ENCODE data around the gene GAGE10.

The GAGE10 gene, protein sequence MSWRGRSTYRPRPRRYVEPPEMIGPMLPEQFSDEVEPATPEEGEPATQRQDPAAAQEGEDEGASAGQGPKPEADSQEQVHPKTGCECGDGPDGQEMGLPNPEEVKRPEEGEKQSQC

GRCh38 chrX:49303346-49303745 is at the start of gene GAGE10:
Gene GAGE10 (plus strand): TSS chrX:49303646. CDS start chrX:49304860, 1,214 bp downstream.
- DNase-seq (ENCODE audit: low read depth in 1 of 2, low spot score in 1 of 2), result no peak

DNA sequence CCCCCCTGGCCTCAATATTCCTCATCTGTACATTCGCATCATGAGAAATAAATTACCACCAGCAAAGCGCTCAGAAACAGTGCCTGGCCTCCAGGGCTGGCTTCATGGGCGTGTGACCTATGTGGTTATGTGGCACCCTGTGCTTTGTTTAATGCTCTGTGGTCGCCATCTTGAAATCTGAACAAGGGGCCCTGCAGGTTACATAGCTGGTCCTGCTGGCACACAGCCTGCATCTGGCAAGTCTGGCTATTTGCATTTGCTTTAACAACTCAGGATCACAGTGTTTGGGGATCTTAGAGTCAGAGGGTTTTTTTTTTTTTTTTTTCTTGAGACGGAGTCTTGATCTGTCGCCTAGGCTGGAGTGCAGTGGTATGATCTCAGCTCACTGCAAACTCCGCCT is 48.8 kb upstream of the GAGE10 start:
- DNase-seq (ENCODE audit: low read depth in 1 of 2, low spot score in 1 of 2), result no peak

DNA sequence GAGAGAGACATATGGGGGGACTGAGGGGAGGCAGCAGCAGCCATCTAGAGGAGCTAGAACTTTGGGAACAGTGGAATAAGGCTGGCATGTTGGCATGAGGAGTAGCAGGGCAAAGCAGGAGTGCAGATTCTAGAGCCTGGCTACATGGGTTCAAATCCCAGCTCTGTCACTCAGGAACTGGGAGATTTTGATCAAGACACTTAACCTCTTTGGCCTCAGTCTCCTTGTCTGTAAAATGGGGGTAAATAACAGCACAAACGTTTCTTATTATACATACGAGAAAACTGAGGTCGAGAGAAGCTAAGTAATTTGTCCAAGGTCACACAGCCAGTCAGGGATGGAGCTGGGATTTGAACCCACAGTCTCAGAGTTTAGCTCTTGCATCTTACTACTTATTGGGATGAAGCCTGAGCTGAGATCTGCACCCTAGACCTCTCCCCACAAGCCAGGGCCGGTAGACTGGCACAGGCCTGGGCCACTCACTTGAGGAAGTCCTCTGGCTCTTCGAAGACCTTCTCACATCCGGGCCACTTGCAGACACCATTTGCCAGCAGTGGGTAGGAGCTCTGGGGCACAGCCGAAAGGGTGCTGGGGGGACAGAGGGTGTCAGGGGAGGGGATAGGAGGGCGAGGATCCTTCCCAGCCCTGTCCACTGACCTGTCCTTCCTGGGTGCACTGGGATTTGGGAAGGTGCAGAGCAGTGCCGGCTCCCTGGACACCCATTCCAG is 47.0 kb upstream of the GAGE10 start:
- DNase-seq (ENCODE audit: low read depth in 1 of 2, low spot score in 1 of 2), result no peak

DNA sequence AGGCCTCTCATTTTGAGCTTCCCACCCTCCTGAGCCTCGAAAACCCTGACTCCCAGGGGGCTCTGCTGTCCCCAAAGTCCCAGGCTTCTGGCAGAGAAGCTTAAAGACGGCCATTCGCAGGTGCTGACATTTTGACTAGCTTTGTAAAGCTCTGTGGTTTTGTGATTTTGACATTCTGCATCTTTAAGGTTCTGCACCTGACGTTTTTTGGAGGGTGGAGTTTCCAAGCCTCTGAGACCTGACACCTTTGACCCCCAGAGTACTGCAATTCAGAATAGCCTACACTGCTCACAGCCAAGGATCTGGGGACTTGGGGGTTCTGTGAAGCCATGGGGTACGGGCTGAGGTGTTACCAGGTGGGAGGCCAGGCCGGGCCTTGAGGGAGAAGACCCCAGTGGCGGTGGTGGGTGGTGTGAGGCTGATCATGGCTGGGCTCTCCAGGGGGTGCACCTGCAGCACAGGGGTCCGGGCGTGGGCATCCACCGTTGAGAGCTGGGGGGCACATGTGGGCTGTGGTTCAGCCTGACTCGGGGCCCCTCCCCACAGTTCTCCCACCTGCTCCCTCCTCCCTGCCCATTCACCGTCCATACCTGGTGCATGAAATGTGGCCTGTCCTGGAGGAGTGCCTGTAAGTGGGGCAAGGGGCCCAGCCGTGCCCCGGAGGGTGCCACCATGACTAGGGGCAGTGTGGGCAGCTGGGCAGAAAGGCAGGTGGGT is 46.2 kb upstream of the GAGE10 start:
- DNase-seq (ENCODE audit: low read depth in 1 of 2, low spot score in 1 of 2), result no peak

DNA sequence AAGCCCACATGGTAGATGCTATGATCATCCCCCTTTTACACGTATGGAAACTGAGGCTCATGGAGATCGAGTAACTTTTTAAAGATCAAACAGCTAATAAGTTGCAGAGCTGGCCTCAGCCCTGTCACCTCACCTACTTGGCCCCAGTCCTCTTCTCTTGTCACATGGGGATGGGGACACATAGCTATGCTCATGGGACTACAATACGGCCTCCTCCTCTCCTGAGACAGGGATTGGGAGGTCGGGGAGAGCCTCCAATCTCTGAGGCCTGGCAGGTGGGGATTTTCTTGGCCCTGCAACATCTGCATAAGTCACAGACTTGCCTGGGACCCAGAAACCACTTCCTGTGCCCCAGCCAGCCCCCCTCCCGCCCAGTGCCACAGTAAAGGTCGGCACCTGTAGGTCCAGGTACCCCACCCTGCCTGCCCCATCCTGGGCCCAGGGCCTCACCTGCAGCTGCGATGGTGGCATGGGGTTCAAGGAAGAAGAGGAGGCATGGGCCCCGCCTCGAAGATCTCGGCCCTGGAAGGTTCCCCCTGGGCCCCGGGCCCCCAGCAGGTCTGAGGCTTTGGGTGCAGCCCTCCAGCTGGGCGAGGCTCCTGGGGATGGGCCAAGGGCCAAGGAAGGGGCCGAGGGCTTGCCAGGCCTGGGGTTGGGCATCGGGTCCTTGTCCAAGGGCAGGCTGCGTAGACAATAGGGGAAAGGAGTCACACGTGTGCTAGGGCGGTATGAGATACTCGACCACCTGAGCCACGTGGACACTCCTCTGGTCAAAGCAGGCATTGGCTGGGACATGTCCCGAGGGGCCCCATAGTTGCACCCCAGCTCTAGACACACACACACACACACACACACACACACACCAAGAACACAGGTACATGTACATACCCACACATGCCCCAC is 45.3 kb upstream of the GAGE10 start:
- DNase-seq (ENCODE audit: low read depth in 1 of 2, low spot score in 1 of 2), result no peak

DNA sequence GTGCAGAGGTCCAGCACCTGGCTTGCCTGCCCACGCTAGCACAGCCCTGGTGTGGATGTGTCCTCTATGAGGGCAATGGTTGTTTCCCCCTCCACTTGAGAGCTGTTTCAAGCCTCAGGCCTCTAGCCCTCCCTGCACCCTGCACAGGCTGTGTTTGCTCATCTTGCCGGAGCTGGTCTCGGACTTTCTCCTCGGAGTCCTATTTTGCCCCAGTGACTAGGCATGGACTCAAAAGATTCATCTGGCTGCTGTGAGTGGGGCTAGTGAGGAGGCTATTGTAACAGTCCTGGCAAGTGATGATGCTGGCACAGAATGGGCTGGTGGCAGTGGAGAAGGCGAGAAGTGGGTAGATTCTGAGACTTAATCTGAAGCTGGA is 44.7 kb upstream of the GAGE10 start:
- DNase-seq (ENCODE audit: low read depth in 1 of 2, low spot score in 1 of 2), result no peak

- DNase-seq (ENCODE audit: low read depth in 1 of 2, low spot score in 1 of 2), result no peak
Observed at GRCh38 chrX:49260221-49260985, 43.0 kb upstream of the GAGE10 start.

GRCh38 chrX:49262603-49263002 is 40.8 kb upstream of the GAGE10 start:
- no peak for DNase-seq (ENCODE audit: low read depth in 1 of 2, low spot score in 1 of 2)

DNA sequence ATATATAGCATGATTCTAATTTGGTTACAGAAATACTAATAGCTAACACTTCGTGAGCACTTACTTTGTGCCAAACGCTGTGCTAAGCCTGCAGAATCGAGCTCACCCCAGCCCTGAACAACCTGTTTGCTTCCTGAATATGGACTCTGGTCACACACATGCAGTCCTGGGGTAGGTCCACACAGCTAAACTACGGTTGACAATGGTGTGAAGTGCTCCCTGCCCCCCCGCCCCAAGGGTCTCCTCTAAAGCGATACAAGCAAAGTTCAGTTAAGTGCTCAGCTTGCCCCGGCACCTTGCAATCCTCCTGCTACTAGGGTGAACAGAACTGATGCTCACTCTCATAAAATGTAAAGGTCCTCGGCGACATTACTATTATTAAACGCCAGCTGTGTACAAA is 39.8 kb upstream of the GAGE10 start:
- DNase-seq (ENCODE audit: low read depth in 1 of 2, low spot score in 1 of 2), result no peak

DNA sequence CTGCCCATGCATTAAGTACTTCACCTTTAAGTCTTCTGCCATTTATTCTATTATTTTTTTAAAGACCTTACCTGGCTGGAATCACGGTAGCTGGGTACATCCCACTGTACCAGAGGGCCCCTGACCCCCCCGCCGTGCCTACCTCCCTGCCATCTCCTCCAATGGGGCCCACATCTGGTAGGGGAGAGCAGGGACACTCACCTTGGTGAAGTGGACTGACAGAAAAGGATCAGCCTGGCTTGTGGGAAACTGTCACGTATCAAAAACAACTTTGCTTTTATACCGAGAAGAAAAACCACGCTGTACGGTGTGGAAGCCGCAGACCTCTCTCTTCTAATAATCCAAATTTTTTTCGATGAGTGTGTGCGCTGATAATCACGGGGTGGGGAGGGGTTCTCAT is 39.0 kb upstream of the GAGE10 start, which contains the start of gene FOXP3:
Gene FOXP3, minus strand, starts transcription at position 251 of the 400 bp plus-strand sequence. CDS start 6,205 bp downstream, outside the sequence.
- DNase-seq (ENCODE audit: low read depth in 1 of 2, low spot score in 1 of 2), result no peak

DNA sequence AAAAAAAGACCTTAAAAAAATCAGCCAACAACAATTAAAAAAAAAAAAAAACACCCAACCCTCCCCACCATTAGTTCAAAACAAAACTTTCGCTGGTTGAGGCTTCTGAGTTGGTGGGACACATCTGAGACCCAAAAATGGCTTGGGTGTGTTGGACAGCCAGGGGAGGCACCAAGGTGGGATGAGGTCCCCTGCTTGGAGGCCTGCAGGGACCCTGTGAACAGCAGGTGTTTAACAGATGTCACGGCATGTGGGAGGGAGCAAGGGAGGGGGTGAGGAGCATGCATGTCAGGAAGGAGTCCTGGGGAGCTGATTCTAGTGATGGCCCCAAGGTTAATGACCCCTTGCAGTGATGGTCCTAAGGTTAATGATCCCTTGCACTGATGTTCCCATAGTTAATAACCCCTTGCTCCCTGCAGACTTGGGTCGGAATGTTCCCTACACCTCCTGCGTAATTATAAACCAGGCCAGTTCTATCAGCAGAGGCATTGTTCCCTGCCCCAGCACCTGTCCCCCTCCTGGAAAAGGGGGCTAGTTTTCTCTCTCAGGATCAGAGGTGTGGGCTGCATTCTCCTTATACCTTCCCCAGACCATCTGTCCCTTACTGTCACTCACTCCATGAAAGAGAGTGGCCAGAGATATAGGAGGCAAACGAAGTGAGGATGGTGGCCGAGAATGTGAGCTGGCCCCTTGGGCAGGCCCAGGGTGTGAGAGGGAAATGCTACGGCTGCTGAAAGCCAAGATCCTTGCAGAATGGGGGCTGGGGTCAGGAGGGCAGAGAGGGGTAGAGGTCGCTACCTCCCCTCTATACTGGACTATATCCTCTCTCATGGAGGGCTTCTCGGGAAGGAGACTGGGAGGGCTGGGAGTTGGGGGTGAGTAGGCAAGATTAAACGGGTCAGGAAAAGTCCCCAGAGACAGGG is 36.7 kb upstream of the GAGE10 start:
- no peak for DNase-seq (ENCODE audit: low read depth in 1 of 2, low spot score in 1 of 2)

DNA sequence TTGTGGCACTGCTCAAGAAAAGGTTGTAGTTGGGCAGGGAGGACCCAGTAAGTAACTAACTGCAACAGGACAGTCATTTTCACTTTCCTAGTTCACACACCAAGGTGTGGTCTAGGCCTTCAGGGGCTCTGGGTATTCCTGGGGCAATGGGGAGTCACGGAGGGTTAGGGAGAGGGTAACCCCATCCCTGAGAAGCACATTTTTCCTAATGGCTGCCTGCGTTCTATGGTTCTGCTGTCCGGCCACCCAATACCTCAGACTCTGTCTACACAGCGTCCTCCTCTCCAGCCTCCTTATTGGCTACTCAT is 34.8 kb upstream of the GAGE10 start:
- no peak for DNase-seq (ENCODE audit: low read depth in 1 of 2, low spot score in 1 of 2)

DNA sequence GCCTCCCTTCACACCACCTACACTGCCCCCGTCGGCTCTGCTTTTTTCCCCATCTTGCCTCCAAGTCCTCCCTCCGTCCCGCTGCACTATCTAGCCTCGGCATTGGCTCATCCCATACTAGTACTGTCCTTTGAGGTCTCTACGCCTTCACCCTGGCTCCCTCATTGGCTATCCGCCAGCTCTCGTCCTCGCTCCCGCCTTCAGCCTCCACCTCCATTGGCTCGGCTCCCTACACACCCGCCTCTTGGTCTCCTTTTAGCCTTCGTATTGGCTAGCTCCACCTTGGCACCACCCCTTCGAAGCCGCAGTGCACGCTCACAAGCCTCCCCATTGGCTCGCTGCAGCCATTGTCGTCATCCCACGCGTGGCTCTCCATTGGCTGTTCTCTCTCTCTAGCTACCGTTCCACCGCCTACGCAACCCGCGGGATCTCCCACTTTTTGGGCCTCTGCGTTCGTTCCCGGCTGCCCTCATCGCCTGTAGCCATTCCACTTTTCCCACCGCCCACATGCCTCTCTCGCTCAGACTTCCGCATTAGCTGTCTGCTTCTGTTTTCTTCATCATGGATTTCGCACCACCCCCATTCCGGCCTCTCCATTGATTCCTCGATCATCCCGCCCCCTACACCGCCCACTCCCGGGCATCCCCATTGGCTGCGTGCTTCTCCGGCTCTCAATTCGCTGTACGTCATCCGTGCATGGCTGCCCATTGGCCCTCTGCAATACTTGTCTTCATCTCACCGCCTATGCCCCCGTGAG is 34.3 kb upstream of the GAGE10 start:
- peak; percentile 84 to 86 for DNase-seq (ENCODE audit: low read depth in 1 of 2, low spot score in 1 of 2)

GRCh38 chrX:49269767-49270248 is 33.6 kb upstream of the GAGE10 start, which contains the start of gene PPP1R3F:
Gene PPP1R3F (plus strand): TSS chrX:49269793. CDS start chrX:49269870, 77 bp downstream.
- no peak for DNase-seq (ENCODE audit: low read depth in 1 of 2, low spot score in 1 of 2)

GRCh38 chrX:49270249-49270921 is 33.1 kb upstream of the GAGE10 start:
- DNase-seq (ENCODE audit: low read depth in 1 of 2, low spot score in 1 of 2), result no peak

- DNase-seq (ENCODE audit: low read depth in 1 of 2, low spot score in 1 of 2), result no peak
Observed at GRCh38 chrX:49271341-49271740, 32.1 kb upstream of the GAGE10 start.

- DNase-seq (ENCODE audit: low read depth in 1 of 2, low spot score in 1 of 2), result no peak
Observed at GRCh38 chrX:49272421-49272820, 31.0 kb upstream of the GAGE10 start.

DNA sequence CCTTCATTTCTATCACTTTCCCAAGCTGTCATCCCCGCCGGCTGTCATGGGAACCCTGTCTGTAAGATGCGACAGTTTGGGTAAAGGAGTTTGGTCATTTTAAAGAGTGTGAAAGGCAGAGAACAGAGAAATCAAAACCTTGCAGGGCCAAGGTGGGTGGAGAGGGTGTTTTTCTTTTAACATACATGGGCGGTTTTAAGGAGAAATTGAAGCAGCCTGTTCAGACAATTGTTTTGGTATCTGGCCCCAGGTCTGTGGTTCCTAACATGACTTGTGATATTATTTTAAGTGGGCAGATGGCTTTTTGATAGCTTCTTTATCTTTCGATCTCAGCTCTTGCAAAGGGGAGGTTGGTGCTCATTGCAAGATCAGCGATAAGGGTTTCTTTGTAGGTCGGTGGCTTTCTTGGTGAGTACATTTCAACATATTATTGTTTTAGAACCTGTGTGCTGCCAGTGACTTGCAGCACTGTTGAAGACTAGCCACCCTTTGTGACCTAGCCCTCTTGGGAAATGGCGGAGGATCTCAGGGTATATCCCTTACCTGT is 30.2 kb upstream of the GAGE10 start:
- no peak for DNase-seq (ENCODE audit: low read depth in 1 of 2, low spot score in 1 of 2)
